ENCODE measurements around the gene TPP2. TPM values are rescaled to one million over a fixed set of nuclear protein-coding genes. Genes with fewer than 3 reads are reported as not detected.

The TPP2 gene
- total and polyA plus RNA-seq, 2 experiments from 2014 or later, result 15.0 to 47.3 TPM

DNA sequence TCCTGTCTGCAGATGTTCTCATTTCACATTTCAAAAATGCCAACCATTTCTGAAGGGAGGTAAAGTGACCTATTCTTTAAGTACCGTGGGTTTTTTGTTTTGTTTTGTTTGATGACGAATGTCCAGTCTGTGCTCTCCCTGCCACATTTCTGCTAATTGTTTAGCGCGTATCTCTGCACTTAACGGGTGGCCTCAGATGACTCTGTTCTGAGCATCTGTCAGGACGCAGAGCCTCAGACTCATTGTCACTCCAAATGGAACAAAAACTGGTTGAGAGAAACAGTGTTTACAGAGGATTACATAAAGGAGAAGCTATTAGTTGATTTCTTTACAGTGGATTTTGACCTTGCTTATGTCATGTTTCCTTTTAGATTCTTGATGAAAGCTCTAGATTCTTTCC lies 23.7 kb downstream of the TPP2 start:
- no peak overlapping the region for H3K4me3 ChIP-seq
- 93% methylated on average over 6 of the region's 6 CpGs for WGBS (ENCODE audit: low lambda C conversion rate, missing lambda C conversion rate)
- no peaks in the 10 kb centered on the region for H3K79me2 ChIP-seq
- H3K36me3 ChIP-seq (replicated peaks; ENCODE audit: insufficient read depth, low read depth), result no peaks in the 10 kb centered on the region
- no peaks in the 10 kb centered on the region for H3K9me2 ChIP-seq (replicated peaks; ENCODE audit: insufficient read depth)
- no peaks in the 10 kb centered on the region for H3K9me3 ChIP-seq (ENCODE audit: low read depth)
- H3K4me2 ChIP-seq, result no peak overlapping the region
- TF ChIP-seq EZH2phosphoT487 (IDR thresholded peaks at IDR 0.05; ENCODE audit: low read depth, severe bottlenecking, unreplicated experiment), result no peak
- TF ChIP-seq EZH2 (IDR thresholded peaks at IDR 0.05; ENCODE audit: borderline replicate concordance), result no peak
- TF ChIP-seq, protein P1, sequence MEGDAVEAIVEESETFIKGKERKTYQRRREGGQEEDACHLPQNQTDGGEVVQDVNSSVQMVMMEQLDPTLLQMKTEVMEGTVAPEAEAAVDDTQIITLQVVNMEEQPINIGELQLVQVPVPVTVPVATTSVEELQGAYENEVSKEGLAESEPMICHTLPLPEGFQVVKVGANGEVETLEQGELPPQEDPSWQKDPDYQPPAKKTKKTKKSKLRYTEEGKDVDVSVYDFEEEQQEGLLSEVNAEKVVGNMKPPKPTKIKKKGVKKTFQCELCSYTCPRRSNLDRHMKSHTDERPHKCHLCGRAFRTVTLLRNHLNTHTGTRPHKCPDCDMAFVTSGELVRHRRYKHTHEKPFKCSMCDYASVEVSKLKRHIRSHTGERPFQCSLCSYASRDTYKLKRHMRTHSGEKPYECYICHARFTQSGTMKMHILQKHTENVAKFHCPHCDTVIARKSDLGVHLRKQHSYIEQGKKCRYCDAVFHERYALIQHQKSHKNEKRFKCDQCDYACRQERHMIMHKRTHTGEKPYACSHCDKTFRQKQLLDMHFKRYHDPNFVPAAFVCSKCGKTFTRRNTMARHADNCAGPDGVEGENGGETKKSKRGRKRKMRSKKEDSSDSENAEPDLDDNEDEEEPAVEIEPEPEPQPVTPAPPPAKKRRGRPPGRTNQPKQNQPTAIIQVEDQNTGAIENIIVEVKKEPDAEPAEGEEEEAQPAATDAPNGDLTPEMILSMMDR (IDR thresholded peaks at IDR 0.05; ENCODE audit: poor library complexity), result no peak
- H3K4me1 ChIP-seq (ENCODE audit: insufficient read depth), result no peaks in the 10 kb centered on the region
- DNase-seq (ENCODE audit: low spot score), result no peak
- no peaks in the 10 kb centered on the region for H4K20me1 ChIP-seq (ENCODE audit: insufficient read depth, poor library complexity, severe bottlenecking)
- H2AFZ ChIP-seq, result no peak overlapping the region
- H3K27me3 ChIP-seq, result no peaks in the 10 kb centered on the region
- H3K27ac ChIP-seq, result no peak overlapping the region

DNA sequence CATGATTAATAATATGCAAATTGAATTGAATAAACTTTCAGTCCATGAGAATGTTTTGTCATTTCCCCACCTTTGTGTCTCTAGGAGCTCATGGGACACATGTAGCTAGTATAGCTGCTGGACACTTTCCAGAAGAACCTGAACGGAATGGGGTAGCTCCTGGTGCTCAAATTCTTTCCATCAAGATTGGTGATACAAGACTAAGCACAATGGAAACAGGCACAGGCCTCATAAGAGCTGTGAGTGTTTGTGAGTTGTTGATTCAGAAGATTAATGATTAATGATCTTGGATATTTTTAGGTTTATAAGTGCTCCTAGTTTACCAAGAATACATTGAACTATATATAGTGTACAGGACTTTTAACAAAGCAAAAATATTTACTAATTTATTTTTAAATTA lies 30.1 kb downstream of the TPP2 start:
- Histone ChIP-seq H3K79me2 (no peaks in the 10 kb centered on the region), H3K27ac (no peak overlapping the region), H3K36me3 (replicated peaks; ENCODE audit: insufficient read depth, low read depth) (peaks cover 5% of the 10 kb centered on the region), H4K20me1 (ENCODE audit: insufficient read depth, poor library complexity, severe bottlenecking) (no peaks in the 10 kb centered on the region), H3K9me3 (ENCODE audit: low read depth) (no peaks in the 10 kb centered on the region), H3K4me2 (no peak overlapping the region), H3K4me1 (ENCODE audit: insufficient read depth) (no peaks in the 10 kb centered on the region), H3K9me2 (replicated peaks; ENCODE audit: insufficient read depth) (no peaks in the 10 kb centered on the region), H2AFZ (no peak overlapping the region), H3K27me3 (no peaks in the 10 kb centered on the region), H3K4me3 (no peak overlapping the region)
- 75% methylated on average over 1 of the region's 1 CpG for WGBS (ENCODE audit: low lambda C conversion rate, missing lambda C conversion rate)
- TF ChIP-seq EZH2 (IDR thresholded peaks at IDR 0.05; ENCODE audit: borderline replicate concordance) (no peak), EZH2phosphoT487 (IDR thresholded peaks at IDR 0.05; ENCODE audit: low read depth, severe bottlenecking, unreplicated experiment) (no peak)
- TF ChIP-seq, protein P1 (IDR thresholded peaks at IDR 0.05; ENCODE audit: poor library complexity), result no peak
- no peak for DNase-seq (ENCODE audit: low spot score)

DNA sequence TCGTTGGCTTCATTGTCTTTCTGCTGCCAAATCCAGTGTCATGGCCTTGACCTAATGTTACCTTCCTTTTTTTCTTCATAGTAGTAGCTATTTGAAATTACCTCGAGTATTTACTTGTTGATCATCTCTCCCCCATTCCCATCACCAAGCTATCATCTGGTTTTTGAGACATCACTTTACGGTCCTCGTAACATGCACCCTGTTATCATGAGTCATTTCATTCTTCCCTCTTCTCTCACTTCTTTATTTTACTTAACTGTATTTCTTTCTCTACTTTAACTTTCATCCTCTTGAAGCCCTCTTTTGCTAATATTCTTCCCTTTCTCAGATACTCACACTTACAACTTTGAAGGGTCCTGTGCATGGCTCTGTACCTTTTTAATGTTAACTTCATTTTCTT lies 31.8 kb downstream of the TPP2 start:
- WGBS (ENCODE audit: low lambda C conversion rate, missing lambda C conversion rate), result 98% methylated on average over 4 of the region's 4 CpGs
- H3K9me3 ChIP-seq (ENCODE audit: low read depth), result no peaks in the 10 kb centered on the region
- H3K4me2 ChIP-seq, result no peak overlapping the region
- H3K36me3 ChIP-seq (replicated peaks; ENCODE audit: insufficient read depth, low read depth), result peaks cover 5% of the 10 kb centered on the region
- H3K79me2 ChIP-seq, result no peaks in the 10 kb centered on the region
- TF ChIP-seq EZH2phosphoT487 (IDR thresholded peaks at IDR 0.05; ENCODE audit: low read depth, severe bottlenecking, unreplicated experiment) (no peak), EZH2 (IDR thresholded peaks at IDR 0.05; ENCODE audit: borderline replicate concordance) (no peak)
- TF ChIP-seq, protein P1 (IDR thresholded peaks at IDR 0.05; ENCODE audit: poor library complexity), result no peak
- DNase-seq (ENCODE audit: low spot score), result no peak
- no peaks in the 10 kb centered on the region for H3K4me1 ChIP-seq (ENCODE audit: insufficient read depth)
- H3K9me2 ChIP-seq (replicated peaks; ENCODE audit: insufficient read depth), result no peaks in the 10 kb centered on the region
- no peak overlapping the region for H3K27ac ChIP-seq
- no peak overlapping the region for H3K4me3 ChIP-seq
- H3K27me3 ChIP-seq, result no peaks in the 10 kb centered on the region
- no peak overlapping the region for H2AFZ ChIP-seq
- H4K20me1 ChIP-seq (ENCODE audit: insufficient read depth, poor library complexity, severe bottlenecking), result no peaks in the 10 kb centered on the region

DNA sequence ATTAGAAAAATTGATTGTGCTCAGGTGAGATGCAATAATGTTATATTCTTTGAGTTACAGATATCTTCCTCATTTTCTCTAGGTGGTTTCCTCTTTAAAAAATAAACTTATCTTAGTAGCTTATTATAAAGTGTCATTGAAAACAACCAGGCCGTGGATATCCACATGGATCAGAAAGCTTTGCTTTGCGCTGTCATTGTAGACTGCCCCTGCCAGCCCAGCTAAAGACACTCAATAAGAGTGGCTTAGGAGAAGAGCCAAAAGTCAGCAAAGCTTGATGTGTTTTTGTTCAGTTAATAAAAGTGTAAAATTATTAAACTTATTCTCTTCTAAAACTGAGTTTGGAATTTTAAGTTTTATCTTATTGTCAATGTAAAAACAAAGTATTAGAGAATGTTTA lies 34.4 kb downstream of the TPP2 start:
- Histone ChIP-seq H3K27ac (no peak overlapping the region), H3K9me2 (replicated peaks; ENCODE audit: insufficient read depth) (no peaks in the 10 kb centered on the region), H3K36me3 (replicated peaks; ENCODE audit: insufficient read depth, low read depth) (peaks cover 5% of the 10 kb centered on the region), H3K79me2 (no peaks in the 10 kb centered on the region), H4K20me1 (ENCODE audit: insufficient read depth, poor library complexity, severe bottlenecking) (no peaks in the 10 kb centered on the region), H3K4me1 (ENCODE audit: insufficient read depth) (no peaks in the 10 kb centered on the region), H2AFZ (no peak overlapping the region), H3K27me3 (no peaks in the 10 kb centered on the region), H3K9me3 (ENCODE audit: low read depth) (no peaks in the 10 kb centered on the region), H3K4me3 (no peak overlapping the region), H3K4me2 (no peak overlapping the region)
- DNase-seq (ENCODE audit: low spot score), result no peak
- WGBS (ENCODE audit: low lambda C conversion rate, missing lambda C conversion rate), result 97% methylated on average over 2 of the region's 2 CpGs
- TF ChIP-seq EZH2phosphoT487 (IDR thresholded peaks at IDR 0.05; ENCODE audit: low read depth, severe bottlenecking, unreplicated experiment) (no peak), EZH2 (IDR thresholded peaks at IDR 0.05; ENCODE audit: borderline replicate concordance) (no peak)
- TF ChIP-seq, protein P1 (IDR thresholded peaks at IDR 0.05; ENCODE audit: poor library complexity), result no peak
